Measurements from ENCODE around the gene C2CD4D.
"Not testable (repeated sequence)": the region's sequence is repeated elsewhere in the genome, so short reads cannot be mapped to it uniquely, and the experiment has no call there.

Gene C2CD4D

GRCh38 chr1:151839457-151840403 is at the start of gene C2CD4D:
C2CD4D (minus strand) TSS chr1:151839820; CDS start chr1:151838989, 831 bp downstream.
- DNase-seq (ENCODE audit: low spot score), result no peak

DNA sequence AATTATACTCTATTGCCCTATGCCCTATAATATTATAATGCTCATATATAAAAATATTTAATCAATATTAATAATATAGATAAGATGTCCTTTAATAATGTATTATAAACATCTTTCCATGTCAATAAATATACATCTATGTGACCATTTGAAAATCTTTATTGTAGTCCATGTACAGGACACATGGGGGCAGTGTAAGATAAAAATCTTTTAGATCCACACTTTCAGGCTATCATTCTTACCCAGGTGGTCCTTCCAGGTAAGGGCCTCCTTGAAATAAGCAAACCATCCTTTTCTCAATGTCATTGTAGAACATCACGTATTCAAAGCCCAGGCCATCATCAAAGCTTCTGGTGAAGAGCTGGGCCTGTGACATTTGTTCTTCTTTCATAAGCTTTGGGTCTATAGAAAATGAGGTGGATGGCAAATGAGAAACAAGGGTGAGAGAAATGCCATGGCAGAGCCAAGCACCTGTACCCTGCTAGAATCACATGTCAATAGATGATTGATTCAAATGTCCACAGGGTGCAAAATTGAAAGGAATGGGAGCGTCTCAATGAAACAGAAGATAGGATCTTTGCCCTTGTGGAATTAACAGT is 49.5 kb upstream of the C2CD4D start:
- DNase-seq (ENCODE audit: low spot score), result no peak

DNA sequence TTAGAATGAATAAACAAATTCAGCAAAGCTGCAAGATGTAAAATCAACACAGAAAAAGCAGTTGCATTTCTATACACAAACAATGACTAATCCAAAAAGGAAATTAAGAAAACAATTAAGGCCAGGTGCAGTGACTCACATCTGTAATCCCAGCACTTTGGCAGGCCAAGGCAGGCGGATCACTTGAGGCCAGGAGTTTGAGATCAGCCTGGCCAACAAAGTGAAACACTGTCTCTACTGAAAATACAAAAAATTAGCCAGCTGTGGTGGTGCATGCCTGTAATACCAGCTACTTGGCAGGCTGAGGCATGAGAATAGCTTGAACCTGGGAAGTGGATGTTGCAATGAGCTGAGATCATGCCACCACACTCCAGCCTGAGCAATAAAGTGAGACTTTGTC is 47.4 kb upstream of the C2CD4D start:
- no peak for DNase-seq (ENCODE audit: low spot score)

- no peak for DNase-seq (ENCODE audit: low spot score)
Measured at GRCh38 chr1:151885479-151885878, 45.9 kb upstream of the C2CD4D start.

DNA sequence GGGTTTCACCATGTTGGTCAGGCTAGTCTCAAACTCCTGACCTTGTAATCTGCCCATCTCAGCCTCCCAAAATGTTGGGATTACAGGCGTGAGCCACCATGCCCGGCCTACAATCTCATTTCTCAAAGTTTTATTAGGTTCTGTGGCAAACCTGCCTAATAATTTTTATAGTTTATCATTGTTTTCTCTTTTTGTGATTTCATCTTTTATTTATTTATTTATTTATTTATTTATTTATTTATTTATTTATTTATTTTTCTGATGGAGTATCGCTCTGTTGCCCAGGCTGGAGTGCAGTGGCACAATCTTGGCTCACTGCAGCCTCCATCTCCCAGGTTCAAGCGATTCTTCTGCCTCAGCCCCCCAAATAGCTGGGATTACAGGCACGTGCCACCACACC is 45.3 kb upstream of the C2CD4D start:
- not testable (repeated sequence) for DNase-seq (ENCODE audit: low spot score)

GRCh38 chr1:151884445-151884844 is 44.8 kb upstream of the C2CD4D start:
- DNase-seq (ENCODE audit: low spot score), result not testable (repeated sequence)

DNA sequence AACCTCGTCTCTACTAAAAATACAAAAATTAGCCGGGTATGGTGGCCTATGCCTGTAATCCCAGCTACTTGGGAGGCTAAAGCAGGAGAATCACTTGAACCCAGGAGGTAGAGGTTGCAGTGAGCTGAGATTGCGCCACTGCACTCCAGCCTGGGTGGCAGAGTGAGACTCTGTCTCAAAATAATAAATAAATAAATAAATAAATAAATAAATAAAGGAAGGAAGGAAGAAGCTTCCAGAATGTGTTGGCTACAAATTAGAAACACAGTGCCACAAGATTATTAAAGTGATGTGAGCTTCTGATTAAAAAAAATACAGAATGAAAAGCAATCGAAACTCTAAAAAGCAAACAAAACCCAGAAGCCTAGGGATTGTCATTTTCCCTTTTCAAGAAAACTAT is 44.3 kb upstream of the C2CD4D start:
- DNase-seq (ENCODE audit: low spot score), result not testable (repeated sequence)

DNA sequence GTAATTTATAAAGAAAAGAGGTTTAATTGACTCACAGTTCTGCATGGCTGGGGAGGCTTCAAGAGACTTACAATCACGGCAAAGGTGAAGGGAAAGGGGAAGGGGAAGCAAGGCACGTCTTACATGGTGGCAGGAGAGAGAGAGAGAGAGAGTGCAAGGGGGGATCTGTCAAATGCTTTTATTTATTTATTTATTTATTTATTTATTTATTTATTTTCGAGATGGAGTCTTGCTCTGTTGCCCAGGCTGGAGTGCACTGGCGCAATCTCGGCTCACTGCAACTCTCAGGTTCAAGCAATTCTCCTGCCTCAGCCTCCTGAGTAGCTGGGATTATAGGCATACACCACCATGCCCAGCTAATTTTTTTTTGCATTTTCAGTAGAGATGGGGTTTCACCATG is 43.3 kb upstream of the C2CD4D start:
- DNase-seq (ENCODE audit: low spot score), result not testable (repeated sequence)

DNA sequence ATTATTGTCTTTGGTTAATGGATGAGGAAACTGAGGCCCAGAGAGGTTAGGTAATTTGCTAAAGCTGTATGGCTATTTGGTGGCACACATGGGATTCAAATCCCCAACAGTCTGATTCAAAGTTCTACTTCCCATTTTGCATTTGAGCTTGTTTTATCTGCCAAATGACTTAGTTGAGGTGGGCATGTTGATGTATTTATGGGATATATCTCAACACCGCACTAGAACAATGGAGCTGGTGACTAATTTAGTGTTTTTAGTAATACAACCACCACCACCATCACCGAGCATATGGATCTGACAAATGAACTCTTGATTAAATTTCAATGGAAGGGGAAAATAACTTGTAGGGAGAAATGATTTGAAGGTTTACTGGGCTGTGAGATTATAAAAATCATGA is 42.8 kb upstream of the C2CD4D start:
- DNase-seq (ENCODE audit: low spot score), result no peak

DNA sequence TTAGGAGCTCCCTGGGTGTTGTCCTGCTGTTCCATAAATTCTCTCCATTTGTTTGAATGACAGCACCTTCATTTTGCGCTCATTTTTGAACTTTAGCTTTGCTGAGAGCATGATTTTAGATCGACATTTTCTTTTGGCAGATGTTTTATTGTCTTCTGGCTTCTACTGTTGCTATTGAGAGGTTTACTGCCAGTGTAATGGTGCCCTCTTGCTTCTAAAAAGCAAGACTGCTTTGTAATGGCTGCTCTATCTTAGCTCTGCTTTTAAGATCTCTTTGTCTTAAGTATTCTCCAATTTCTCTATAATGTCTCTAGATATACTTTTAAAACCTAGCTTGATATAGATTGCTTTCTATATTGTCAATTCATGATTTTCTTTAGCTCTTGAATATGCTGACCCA is 41.9 kb upstream of the C2CD4D start:
- DNase-seq (ENCODE audit: low spot score), result no peak

GRCh38 chr1:151875419-151876097 is 35.9 kb upstream of the C2CD4D start:
- DNase-seq (ENCODE audit: low spot score), result no peak

DNA sequence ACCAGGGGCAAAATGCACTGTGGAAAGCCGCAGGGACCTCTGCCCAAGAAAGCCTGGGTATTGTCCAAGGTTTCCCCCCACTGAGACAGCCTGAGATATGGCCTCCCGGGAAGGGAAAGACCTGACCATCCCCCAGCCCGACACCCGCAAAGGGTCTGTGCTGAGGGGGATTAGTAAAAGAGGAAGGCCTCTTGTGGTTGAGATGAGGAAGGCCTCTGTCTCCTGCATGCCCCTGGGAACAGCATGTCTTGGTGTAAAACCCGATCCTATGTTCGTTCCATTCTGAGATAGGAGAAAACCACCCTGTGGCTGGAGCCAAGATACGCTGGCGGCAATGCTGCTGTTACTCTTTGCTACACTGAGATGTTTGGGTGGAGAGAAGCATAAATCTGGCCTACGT is 33.2 kb upstream of the C2CD4D start:
- DNase-seq (ENCODE audit: low spot score), result not testable (repeated sequence)

- DNase-seq (ENCODE audit: low spot score), result no peak
Measured at GRCh38 chr1:151871284-151872030, 31.8 kb upstream of the C2CD4D start.

DNA sequence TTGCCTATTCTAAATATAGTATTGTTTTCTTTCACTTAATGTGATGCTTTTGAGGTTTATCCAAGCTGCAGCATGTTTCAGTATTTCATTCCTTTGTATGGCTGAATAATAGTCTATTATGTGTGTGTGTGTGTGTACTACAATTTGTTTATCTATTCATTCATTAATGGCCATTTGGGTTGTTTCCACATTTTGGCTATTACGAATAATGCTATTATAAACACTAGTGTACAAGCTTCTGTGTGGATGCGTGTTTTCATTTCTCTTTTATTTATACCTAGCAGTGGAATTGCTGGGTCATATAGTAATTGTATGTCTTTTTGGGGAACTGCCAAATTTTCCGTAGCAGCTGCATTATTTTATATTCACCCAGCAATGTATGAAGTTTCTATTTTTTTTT is 28.9 kb upstream of the C2CD4D start:
- no peak for DNase-seq (ENCODE audit: low spot score)

DNA sequence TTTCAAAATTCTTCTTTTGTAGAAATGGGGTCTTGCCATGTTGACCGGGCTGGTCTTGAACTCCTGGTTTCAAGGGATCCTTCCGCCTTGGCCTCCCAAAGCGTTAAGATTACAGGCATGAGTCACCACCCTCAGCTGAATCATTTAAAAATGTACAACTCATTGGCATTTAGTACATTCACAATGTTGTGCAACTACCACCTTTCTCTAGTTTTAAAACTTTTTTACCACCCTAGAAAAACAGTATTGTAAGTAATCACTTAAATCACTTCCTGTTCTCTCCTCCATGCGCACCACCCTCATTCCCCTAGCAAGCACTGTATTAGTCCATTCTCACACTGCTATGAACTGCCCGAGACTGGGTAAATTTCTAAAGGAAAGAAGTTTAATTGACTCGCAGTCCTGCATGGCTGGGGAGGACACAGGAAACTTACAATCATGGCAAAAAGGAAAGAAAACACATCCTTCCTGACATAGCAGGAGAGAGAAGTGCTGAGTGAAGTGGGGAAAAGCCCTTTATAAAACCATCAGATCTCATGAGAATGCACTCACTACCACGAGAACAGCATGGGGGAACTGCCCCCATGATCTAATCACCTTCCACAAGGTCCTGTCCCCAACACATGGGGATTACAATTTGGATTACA is 28.3 kb upstream of the C2CD4D start:
- peak; percentile 28 for DNase-seq (ENCODE audit: low spot score)

DNA sequence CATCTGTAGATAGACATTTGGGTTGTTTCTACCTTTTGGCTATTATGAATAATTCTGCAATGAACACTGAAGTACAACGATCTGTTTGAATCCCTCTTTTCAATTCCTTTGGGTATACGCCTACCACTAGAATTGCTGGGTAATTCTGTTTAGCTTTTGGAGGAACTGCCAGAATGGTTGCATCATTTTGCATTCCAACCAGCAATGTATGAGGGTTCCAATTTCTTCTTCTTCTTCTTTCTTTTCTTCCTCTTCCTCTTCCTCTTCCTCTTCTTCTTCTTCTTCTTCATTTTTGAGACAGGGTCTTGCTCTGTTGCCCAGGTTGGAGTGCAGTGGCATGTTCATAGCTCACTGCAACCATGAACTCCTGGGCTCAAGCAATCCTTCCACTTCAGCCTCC is 27.7 kb upstream of the C2CD4D start:
- no peak for DNase-seq (ENCODE audit: low spot score)

- peak; percentile 7 for DNase-seq (ENCODE audit: low spot score)
Measured at GRCh38 chr1:151864411-151864810, 24.8 kb upstream of the C2CD4D start.

GRCh38 chr1:151862604-151863003 is 23.0 kb upstream of the C2CD4D start:
- DNase-seq (ENCODE audit: low spot score), result no peak

- no peak for DNase-seq (ENCODE audit: low spot score)
Measured at GRCh38 chr1:151860504-151861187, 21.0 kb upstream of the C2CD4D start.

DNA sequence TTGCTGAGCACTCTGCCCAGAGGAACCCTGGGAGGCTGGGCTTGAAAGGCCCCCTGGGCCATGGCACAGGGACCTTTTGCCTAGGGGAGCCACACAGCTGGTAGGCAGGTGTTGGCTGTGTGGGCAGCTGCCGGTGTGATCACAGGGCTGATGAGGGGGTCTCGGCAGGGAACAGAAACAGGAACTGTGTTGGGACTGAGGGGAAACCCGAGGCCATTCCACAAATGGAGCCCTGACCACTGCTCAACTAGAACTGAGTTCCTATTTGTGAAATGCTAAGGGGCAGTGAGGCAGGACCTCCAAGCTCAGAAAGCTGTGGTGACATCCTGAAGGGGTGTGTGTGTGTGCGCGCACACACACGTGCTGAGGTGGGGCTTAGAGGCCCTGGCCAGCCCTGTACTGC is 20.3 kb upstream of the C2CD4D start:
- no peak for DNase-seq (ENCODE audit: low spot score)

Data from AG20443 (cell line).